Osteocyte (in vitro differentiated cells): ENCODE measurements around the gene DHX35. TPM values are rescaled to one million over a fixed set of nuclear protein-coding genes. Genes with fewer than 3 reads are reported as not detected.

Experiments
- DNase-seq: peaks from one replicate; pipeline ENCODE4 v3.0.0; 2021; ENCODE audit warnings: mixed read lengths; ENCODE audit not compliant: unreplicated experiment; ENCODE audit errors: extremely low spot score
- H3K27ac Mint-ChIP-seq: one replicate; pipeline ENCODE4 v1.8.0; 2021; ENCODE audit warnings: mild to moderate bottlenecking, mixed read lengths; ENCODE audit not compliant: unreplicated experiment
- H3K27me3 Mint-ChIP-seq: one replicate; pipeline ENCODE4 v1.8.0; 2021; ENCODE audit warnings: mixed read lengths; ENCODE audit not compliant: unreplicated experiment
- H3K36me3 Mint-ChIP-seq: one replicate; pipeline ENCODE4 v1.8.0; 2021; ENCODE audit warnings: mixed read lengths; ENCODE audit not compliant: unreplicated experiment
- H3K4me1 Mint-ChIP-seq: one replicate; pipeline ENCODE4 v1.8.0; 2021; ENCODE audit warnings: mixed read lengths; ENCODE audit not compliant: unreplicated experiment
- H3K4me3 Mint-ChIP-seq: one replicate; pipeline ENCODE4 v1.8.0; 2021; ENCODE audit warnings: mild to moderate bottlenecking, moderate library complexity, mixed read lengths; ENCODE audit not compliant: unreplicated experiment
- H3K9me3 Mint-ChIP-seq: one replicate; pipeline ENCODE4 v1.8.0; 2021; ENCODE audit warnings: mixed read lengths; ENCODE audit not compliant: unreplicated experiment
- total RNA-seq: library from RNA; stranded (reverse); gene quantifications from 2 replicates; pipeline ENCODE4 v1.2.1, GENCODE V29; 2021
- TF ChIP-seq, protein P1 (sequence below): fragments of 200-600 bp; sonication (generic); IDR thresholded peaks from 2 replicates; pipeline ENCODE4 v1.5.0; 2021; ENCODE audit warnings: antibody characterized with exemption, mild to moderate bottlenecking, moderate library complexity

DHX35 gene
- total RNA-seq, 1 donor from 2014 or later: 10.1 TPM

DNA sequence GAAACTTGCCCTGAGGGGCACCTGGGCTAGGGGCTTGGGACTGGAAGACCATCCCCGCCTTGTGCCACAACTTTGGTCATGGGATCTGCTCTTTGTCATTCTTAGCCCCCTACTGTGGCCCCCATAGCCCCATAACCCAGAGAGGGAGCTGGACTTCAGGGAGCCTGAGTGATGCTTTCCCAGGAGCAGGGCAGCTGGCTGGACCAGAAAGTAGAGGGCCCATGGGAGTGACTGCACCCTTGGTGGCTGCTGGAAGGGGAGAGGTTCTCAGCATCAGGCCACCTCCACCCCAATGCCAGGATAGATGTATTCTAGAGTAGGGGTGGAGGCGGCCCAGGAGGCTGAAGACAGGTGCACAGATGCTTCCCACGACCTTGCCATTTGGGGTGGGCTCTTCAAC is 41.7 kb upstream of the DHX35 start:
- H3K36me3 Mint-ChIP-seq: no peaks in the 10 kb centered on the region
- TF ChIP-seq, protein P1, sequence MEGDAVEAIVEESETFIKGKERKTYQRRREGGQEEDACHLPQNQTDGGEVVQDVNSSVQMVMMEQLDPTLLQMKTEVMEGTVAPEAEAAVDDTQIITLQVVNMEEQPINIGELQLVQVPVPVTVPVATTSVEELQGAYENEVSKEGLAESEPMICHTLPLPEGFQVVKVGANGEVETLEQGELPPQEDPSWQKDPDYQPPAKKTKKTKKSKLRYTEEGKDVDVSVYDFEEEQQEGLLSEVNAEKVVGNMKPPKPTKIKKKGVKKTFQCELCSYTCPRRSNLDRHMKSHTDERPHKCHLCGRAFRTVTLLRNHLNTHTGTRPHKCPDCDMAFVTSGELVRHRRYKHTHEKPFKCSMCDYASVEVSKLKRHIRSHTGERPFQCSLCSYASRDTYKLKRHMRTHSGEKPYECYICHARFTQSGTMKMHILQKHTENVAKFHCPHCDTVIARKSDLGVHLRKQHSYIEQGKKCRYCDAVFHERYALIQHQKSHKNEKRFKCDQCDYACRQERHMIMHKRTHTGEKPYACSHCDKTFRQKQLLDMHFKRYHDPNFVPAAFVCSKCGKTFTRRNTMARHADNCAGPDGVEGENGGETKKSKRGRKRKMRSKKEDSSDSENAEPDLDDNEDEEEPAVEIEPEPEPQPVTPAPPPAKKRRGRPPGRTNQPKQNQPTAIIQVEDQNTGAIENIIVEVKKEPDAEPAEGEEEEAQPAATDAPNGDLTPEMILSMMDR: no peak
- no peaks in the 10 kb centered on the region for H3K9me3 Mint-ChIP-seq
- H3K4me1 Mint-ChIP-seq: no peaks in the 10 kb centered on the region
- H3K27ac Mint-ChIP-seq: no peak overlapping the region
- no peak overlapping the region for H3K4me3 Mint-ChIP-seq
- H3K27me3 Mint-ChIP-seq: peaks cover 45% of the 10 kb centered on the region
- no peak for DNase-seq

DNA sequence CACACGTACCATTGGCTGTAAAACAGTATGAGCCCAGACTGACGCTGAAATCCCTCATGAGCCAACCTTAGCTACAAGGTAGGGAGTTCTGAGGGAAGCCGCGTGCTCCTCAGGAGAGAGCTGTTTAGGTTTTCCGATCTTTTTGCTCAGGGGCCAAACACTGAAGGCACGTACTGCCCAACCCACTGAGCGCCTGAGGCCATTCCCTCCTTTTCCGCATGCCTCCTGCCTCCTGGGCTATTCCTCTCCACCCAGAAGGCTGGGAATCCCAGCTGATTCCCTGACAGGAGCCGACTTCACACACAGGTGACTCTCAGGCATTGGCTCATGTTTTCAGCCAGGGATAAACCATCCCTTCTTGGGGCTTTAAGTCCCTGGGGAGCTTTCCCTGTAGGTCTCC is 41.3 kb upstream of the DHX35 start:
- Mint-ChIP-seq H3K9me3 (no peaks in the 10 kb centered on the region), H3K36me3 (no peaks in the 10 kb centered on the region), H3K4me3 (no peak overlapping the region), H3K4me1 (no peaks in the 10 kb centered on the region), H3K27me3 (peaks cover 45% of the 10 kb centered on the region), H3K27ac (no peak overlapping the region)
- TF ChIP-seq, protein P1: no peak
- no peak for DNase-seq

DNA sequence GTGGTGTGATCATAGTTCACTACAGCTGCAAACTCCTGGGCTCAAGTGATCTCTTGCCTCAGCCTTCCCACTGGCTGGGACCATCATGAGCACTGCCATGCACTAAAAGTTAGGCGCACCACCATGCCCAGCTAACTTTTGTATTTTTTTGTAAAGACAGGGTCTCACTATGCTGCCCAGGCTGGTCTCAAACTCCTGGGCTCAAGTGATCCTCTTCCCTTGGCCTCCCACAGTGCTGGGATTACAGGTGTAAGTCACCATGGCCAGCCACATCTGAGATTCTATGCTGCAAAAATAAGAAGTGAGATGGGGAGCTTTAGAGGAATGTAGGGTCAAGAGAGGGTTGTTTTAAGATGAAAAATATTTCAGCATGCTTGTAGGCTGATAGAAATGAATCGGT is 37.4 kb upstream of the DHX35 start:
- DNase-seq: no peak
- Mint-ChIP-seq H3K27ac (no peak overlapping the region), H3K27me3 (peaks cover 28% of the 10 kb centered on the region), H3K4me3 (no peak overlapping the region), H3K4me1 (peaks cover 19% of the 10 kb centered on the region), H3K9me3 (no peaks in the 10 kb centered on the region), H3K36me3 (no peaks in the 10 kb centered on the region)
- TF ChIP-seq, protein P1: no peak

DNA sequence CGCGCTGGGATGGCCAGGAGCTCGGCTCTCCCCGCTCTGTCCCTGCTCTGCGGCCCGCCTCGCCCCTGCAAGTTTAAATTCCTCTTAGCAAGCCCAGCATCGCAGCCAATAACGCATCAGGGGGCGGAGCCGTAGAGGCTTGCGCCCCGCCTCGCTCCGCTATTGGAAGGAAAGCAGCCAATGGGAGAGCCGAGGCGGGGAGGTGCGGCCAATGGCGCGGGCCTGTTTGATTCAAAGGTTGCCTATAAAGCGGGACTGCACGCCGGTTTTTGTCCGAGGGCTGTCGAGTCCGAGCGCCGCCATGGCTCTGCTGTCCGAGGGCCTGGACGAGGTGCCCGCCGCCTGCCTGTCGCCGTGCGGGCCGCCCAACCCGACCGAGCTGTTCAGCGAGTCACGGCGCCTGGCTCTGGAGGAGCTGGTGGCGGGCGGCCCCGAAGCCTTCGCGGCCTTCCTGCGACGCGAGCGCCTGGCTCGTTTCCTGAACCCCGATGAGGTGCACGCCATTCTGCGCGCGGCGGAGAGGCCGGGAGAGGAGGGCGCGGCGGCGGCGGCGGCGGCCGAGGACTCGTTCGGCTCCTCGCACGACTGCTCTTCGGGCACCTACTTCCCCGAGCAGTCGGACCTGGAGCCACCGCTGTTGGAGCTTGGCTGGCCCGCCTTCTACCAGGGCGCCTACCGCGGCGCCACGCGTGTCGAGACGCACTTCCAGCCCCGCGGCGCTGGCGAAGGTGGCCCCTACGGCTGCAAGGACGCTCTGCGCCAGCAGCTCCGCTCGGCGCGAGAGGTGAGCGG is 35.8 kb upstream of the DHX35 start, which contains the start of gene FAM83D:
TSS of gene FAM83D (plus strand) at position 276 of the 792 bp plus-strand sequence. CDS start at position 302, 26 bp downstream.
- Mint-ChIP-seq H3K27ac (peak within 1 kb of the TSS; percentile 41), H3K4me1 (peaks cover 22% of the 10 kb centered on the region), H3K4me3 (peak within 1 kb of the TSS; percentile 82), H3K36me3 (no peaks in the 10 kb centered on the region), H3K9me3 (no peaks in the 10 kb centered on the region), H3K27me3 (peaks cover 11% of the 10 kb centered on the region)
- DNase-seq: peak; percentile 98
- TF ChIP-seq, protein P1: no peak

DNA sequence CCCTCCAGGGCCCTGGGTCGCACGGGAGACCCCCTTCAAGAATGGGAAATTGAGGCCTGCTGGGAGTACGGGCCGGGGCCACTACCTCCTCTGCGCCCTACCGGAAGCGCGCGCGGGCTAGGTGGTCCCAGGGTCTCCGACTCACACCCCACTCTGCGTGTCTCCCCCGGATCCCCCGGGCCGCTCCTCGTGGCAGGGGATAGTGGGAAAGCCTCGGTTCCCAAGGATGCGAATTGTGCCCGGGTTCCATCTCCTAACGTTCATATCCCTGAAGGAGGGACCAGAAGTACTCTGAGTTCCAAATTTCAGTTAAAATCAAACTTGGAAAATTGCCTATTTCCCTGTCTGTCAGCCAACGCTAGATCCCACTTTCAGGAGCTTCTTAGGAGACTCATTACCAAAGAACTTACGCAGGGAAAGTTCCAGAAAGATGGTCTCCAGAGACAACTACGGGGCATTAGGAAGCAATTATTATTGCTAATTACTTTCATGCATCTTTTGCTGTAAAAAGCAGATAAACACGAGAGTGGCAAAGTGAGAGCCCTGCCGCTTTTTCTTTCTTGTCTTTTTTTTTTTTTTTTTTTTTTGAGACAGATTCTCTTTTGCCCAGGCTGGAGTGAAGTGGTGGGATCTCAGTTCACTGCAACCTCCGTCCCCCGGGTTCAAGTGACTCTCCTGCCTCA is 35.1 kb upstream of the DHX35 start:
- H3K4me1 Mint-ChIP-seq: peaks cover 22% of the 10 kb centered on the region
- peaks cover 5% of the 10 kb centered on the region for H3K27me3 Mint-ChIP-seq
- no peak for DNase-seq
- TF ChIP-seq, protein P1: no peak
- H3K9me3 Mint-ChIP-seq: no peaks in the 10 kb centered on the region
- H3K27ac Mint-ChIP-seq: peak overlapping the region; percentile 41
- H3K36me3 Mint-ChIP-seq: no peaks in the 10 kb centered on the region
- peak overlapping the region; percentile 82 for H3K4me3 Mint-ChIP-seq
